Measurements from ENCODE around the gene EMC9. TPM values are rescaled to one million over a fixed set of nuclear protein-coding genes. Genes with fewer than 3 reads are reported as not detected.

The EMC9 gene
- total RNA-seq, 1 experiment from 2014 or later: 49.2 TPM

- H3K4me3 Mint-ChIP-seq (ENCODE audit: unreplicated experiment): no peak overlapping the region
- no TSS peak for BruUV-seq (replicated peaks)
- intact Hi-C loops (cut with micrococcal nuclease): no loop called here
- no peaks in the 10 kb centered on the region for H3K27me3 Mint-ChIP-seq (ENCODE audit: insufficient read depth, unreplicated experiment)
- TF ChIP-seq CTCF (IDR thresholded peaks at IDR 0.05; ENCODE audit: unreplicated experiment): no peak
- POLR2A ChIA-PET: interaction anchor here (0.6 to 6.8 kb wide), 21 partner anchors 13 to 824 kb away, joined by 3 to 90 read pairs (median 3); partner anchors contain the start of genes DHRS4L2, EMC9, IPO4 and IRF9
- peaks cover 15% of the 10 kb centered on the region for H3K4me1 Mint-ChIP-seq (ENCODE audit: insufficient read depth, unreplicated experiment)
- peaks cover 10% of the 10 kb centered on the region for H3K36me3 Mint-ChIP-seq (ENCODE audit: insufficient read depth, unreplicated experiment)
- no peak for DNase-seq (ENCODE audit: unreplicated experiment)
- CTCF ChIA-PET: interaction anchor here (0.6 to 10.7 kb wide), 16 partner anchors 15 to 635 kb away, joined by 3 to 272 read pairs (median 4); partner anchors contain the start of genes DHRS1, IRF9, NOP9 and PCK2
- H3K9me3 Mint-ChIP-seq (ENCODE audit: unreplicated experiment): no peaks in the 10 kb centered on the region
- no peak overlapping the region for H3K27ac Mint-ChIP-seq (ENCODE audit: low read depth, unreplicated experiment)
Observed at GRCh38 chr14:24110523-24110922, 30.9 kb downstream of the EMC9 start.

- intact Hi-C loops (cut with micrococcal nuclease): no loop called here
- H3K4me3 Mint-ChIP-seq (ENCODE audit: unreplicated experiment): no peak overlapping the region
- peaks cover 9% of the 10 kb centered on the region for H3K36me3 Mint-ChIP-seq (ENCODE audit: insufficient read depth, unreplicated experiment)
- peak; percentile 65 for DNase-seq (ENCODE audit: unreplicated experiment)
- no peaks in the 10 kb centered on the region for H3K9me3 Mint-ChIP-seq (ENCODE audit: unreplicated experiment)
- H3K4me1 Mint-ChIP-seq (ENCODE audit: insufficient read depth, unreplicated experiment): peaks cover 11% of the 10 kb centered on the region
- CTCF ChIA-PET: interaction anchor here (0.5 to 10.7 kb wide), 20 partner anchors 9 to 1120 kb away, joined by 3 to 272 read pairs (median 4); partner anchors contain the start of genes IRF9 and PCK2
- H3K27me3 Mint-ChIP-seq (ENCODE audit: insufficient read depth, unreplicated experiment): no peaks in the 10 kb centered on the region
- no peak for TF ChIP-seq CTCF (IDR thresholded peaks at IDR 0.05; ENCODE audit: unreplicated experiment)
- no peak overlapping the region for H3K27ac Mint-ChIP-seq (ENCODE audit: low read depth, unreplicated experiment)
- POLR2A ChIA-PET: interaction anchor here (0.6 to 6.8 kb wide), 20 partner anchors 17 to 824 kb away, joined by 3 to 90 read pairs (median 3); partner anchors contain the start of genes DHRS4L2, EMC9, IPO4 and IRF9
- BruUV-seq (replicated peaks): no TSS peak
Observed at GRCh38 chr14:24110060-24110459, 31.3 kb downstream of the EMC9 start.

- CTCF ChIA-PET: interaction anchor here (0.6 to 10.7 kb wide), 39 partner anchors 8 to 640 kb away, joined by 3 to 272 read pairs (median 4); partner anchors contain the start of genes IRF9, PCK2, PSME1 and PSME2
- no peak overlapping the region for H3K27ac Mint-ChIP-seq (ENCODE audit: low read depth, unreplicated experiment)
- no peak for TF ChIP-seq CTCF (IDR thresholded peaks at IDR 0.05; ENCODE audit: unreplicated experiment)
- POLR2A ChIA-PET: interaction anchor here (0.6 to 6.8 kb wide), 17 partner anchors 8 to 190 kb away, joined by 3 to 90 read pairs (median 4); partner anchors contain the start of genes EMC9, IPO4, IRF9 and PCK2
- H3K9me3 Mint-ChIP-seq (ENCODE audit: unreplicated experiment): no peaks in the 10 kb centered on the region
- intact Hi-C loops (cut with micrococcal nuclease): loop anchor here (1.0 to 5.0 kb wide), 4 partner anchors 14 to 189 kb away; partner anchors contain the start of genes DHRS1, NOP9 and PCK2
- H3K4me3 Mint-ChIP-seq (ENCODE audit: unreplicated experiment): no peak overlapping the region
- H3K4me1 Mint-ChIP-seq (ENCODE audit: insufficient read depth, unreplicated experiment): peaks cover 11% of the 10 kb centered on the region
- no peaks in the 10 kb centered on the region for H3K27me3 Mint-ChIP-seq (ENCODE audit: insufficient read depth, unreplicated experiment)
- no peak for DNase-seq (ENCODE audit: unreplicated experiment)
- no TSS peak for BruUV-seq (replicated peaks)
- H3K36me3 Mint-ChIP-seq (ENCODE audit: insufficient read depth, unreplicated experiment): no peaks in the 10 kb centered on the region
Observed at GRCh38 chr14:24108336-24108874, 33.0 kb downstream of the EMC9 start.

GRCh38 chr14:24106672-24107271, 34.6 kb downstream of the EMC9 start:
- CTCF ChIA-PET: interaction anchor here (0.6 to 10.7 kb wide), 12 partner anchors 11 to 1447 kb away, joined by 3 to 272 read pairs (median 5); partner anchors contain the start of genes IRF9, PCK2, PSME2 and RNF31
- POLR2A ChIA-PET: interaction anchor here (0.6 to 6.8 kb wide), 7 partner anchors 14 to 124 kb away, joined by 3 to 90 read pairs (median 7); partner anchors contain the start of genes EMC9, PCK2 and PSME1

More at GRCh38 chr14:24106672-24107271, 34.6 kb downstream of the EMC9 start:
- Mint-ChIP-seq H3K36me3 (ENCODE audit: insufficient read depth, unreplicated experiment) (peaks cover 10% of the 10 kb centered on the region), H3K4me1 (ENCODE audit: insufficient read depth, unreplicated experiment) (peaks cover 11% of the 10 kb centered on the region), H3K27me3 (ENCODE audit: insufficient read depth, unreplicated experiment) (no peaks in the 10 kb centered on the region), H3K27ac (ENCODE audit: low read depth, unreplicated experiment) (no peak overlapping the region), H3K9me3 (ENCODE audit: unreplicated experiment) (no peaks in the 10 kb centered on the region), H3K4me3 (ENCODE audit: unreplicated experiment) (no peak overlapping the region)
- no TSS peak for BruUV-seq (replicated peaks)
- intact Hi-C loops (cut with micrococcal nuclease): loop anchor here (5.0 kb wide), 1 partner anchor 191 kb away; the partner anchor contains the start of genes DHRS1 and NOP9
- TF ChIP-seq CTCF (IDR thresholded peaks at IDR 0.05; ENCODE audit: unreplicated experiment): no peak
- no peak for DNase-seq (ENCODE audit: unreplicated experiment)

All from MCF 10A (cell line).